ENCODE measurements around the gene SAMD3.
"Not testable (repeated sequence)": the region's sequence is repeated elsewhere in the genome, so short reads cannot be mapped to it uniquely, and the experiment has no call there.

SAMD3 gene

DNA sequence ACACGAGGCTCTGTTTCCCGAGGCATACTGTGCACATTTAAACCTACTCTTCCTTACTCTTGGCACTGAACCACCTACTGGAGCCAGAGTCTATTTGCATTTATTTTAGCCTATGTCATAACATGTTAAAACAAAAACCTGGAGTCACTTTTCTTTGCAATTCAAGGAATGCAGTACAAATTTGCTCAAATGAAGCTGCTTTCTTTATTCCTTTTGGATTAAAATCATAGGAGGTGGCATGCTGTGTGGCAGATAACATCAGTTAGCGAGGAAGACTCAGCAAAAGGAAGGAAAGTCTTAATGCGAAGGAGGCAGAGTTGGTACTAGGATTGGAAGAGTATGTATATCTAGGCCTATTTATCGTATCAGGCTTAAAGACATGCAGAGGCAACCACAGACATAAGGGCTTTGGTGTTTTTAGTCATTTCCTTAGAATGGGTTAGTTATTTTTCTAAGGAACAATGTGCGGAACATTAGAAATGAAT lies 92.9 kb downstream of the SAMD3 start:
- DNase-seq (ENCODE audit: low spot score) = no peak

DNA sequence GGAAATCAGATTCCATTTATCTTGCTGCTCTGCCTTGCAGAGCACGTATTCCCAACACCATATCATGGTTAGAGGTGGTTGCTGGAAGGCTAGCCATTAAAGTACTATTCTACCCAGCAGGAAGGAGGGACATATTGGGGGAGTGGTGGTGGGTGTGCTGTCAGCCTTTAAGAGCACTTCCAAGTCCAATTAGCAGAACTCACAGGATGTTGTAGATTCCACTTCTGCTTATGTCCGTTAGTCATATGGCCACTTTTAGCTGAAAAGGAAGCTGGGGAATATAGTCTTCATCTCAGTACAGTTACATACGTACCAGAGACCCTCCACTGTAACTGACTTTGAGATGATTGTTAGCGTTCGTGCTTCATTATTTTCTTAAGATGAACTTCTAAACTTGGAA lies 94.4 kb downstream of the SAMD3 start:
- no peak for DNase-seq (ENCODE audit: low spot score)

DNA sequence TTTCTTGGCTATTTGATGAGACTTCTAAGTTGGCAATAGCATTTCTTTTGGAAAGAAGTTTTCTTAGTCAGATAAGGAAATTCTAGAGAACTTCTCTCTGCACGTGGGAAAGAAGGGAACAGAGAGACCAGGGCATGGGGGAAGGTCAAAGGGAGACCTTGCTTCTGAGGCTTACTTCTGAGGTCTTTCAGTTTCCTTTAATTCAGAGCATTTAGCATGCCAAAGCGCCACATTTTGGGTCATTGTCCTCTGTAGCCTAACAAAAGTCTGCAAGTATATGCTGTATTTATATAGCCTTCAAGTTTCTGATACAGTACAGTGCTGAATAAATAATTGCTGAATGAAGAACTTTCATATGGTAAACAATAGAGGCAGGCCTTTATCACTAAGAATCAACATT lies 95.6 kb downstream of the SAMD3 start:
- DNase-seq (ENCODE audit: low spot score) = no peak

- DNase-seq (ENCODE audit: low spot score) = no peak
Observed at GRCh38 chr6:130122243-130122642, 100.5 kb downstream of the SAMD3 start.

- DNase-seq (ENCODE audit: low spot score) = no peak
Observed at GRCh38 chr6:130120731-130121130, 102.0 kb downstream of the SAMD3 start.

GRCh38 chr6:130119211-130119610 lies 103.5 kb downstream of the SAMD3 start:
- no peak for DNase-seq (ENCODE audit: low spot score)

- no peak for DNase-seq (ENCODE audit: low spot score)
Observed at GRCh38 chr6:130118236-130118635, 104.5 kb downstream of the SAMD3 start.

GRCh38 chr6:130117187-130117701 lies 105.5 kb downstream of the SAMD3 start:
- DNase-seq (ENCODE audit: low spot score) = not testable (repeated sequence)

DNA sequence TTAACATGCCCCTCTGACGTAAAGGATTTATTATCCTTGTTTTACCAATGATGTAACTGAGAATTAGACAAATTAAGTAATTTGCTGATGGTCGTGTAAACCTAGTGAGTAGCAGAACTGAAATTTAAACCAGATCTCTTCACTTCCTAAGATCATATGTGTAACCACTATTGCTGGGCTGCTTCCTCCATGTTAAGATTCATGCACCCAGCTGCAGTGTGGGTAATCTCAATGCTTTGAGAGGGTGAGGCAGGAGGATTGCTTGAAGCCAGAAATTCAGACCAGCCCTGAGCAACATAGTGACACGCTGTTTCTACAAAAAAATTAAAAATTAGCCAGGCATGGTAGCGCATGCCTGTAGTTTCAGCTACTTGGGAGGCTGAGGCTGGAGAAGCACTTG lies 106.5 kb downstream of the SAMD3 start:
- DNase-seq (ENCODE audit: low spot score) = no peak

- no peak for DNase-seq (ENCODE audit: low spot score)
Observed at GRCh38 chr6:130115036-130115435, 107.7 kb downstream of the SAMD3 start.

DNA sequence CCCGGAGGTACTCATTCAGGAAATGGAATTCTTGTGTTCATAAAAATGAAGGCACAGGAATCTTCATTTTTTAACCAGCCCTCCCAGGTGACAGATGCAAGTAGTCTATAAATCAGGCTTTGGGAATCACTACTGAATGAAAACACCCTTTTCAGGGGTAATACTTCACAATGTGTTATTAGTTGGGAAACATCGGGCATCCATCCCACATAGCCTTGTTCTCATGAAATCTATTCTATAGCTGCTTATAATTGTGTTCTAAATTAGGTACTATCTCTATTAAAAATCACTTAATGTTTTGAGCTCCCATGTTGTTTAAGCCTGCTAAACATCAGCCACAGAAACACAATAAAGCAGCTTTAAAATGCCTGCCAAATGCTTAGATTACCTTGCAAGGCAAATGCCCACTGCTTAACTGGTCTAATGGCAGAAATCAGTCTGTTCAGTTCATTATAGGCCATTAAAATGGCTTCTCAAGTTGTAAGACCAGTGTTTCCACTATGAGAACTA lies 109.5 kb downstream of the SAMD3 start:
- no peak for DNase-seq (ENCODE audit: low spot score)

DNA sequence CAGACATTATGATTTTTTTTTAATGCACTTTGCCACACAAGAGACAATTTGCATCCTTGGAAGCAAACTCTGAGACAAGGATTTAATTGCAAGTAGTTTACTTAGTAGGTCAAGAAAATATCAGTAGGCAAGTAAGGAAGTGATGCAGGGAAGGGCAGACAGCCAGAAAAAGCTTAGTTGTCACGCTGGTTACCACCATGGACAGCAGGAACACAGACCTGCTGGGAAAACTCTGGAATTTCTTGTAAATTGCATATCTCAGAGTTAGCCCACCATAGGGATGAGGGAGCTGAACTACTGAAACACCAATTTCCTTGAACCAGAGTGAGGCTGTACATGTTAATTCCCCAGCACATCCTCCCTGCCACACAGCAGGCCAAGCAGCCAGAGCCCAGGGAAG lies 111.7 kb downstream of the SAMD3 start:
- DNase-seq (ENCODE audit: low spot score) = no peak

GRCh38 chr6:130107710-130108109 lies 115.0 kb downstream of the SAMD3 start:
- no peak for DNase-seq (ENCODE audit: low spot score)

DNA sequence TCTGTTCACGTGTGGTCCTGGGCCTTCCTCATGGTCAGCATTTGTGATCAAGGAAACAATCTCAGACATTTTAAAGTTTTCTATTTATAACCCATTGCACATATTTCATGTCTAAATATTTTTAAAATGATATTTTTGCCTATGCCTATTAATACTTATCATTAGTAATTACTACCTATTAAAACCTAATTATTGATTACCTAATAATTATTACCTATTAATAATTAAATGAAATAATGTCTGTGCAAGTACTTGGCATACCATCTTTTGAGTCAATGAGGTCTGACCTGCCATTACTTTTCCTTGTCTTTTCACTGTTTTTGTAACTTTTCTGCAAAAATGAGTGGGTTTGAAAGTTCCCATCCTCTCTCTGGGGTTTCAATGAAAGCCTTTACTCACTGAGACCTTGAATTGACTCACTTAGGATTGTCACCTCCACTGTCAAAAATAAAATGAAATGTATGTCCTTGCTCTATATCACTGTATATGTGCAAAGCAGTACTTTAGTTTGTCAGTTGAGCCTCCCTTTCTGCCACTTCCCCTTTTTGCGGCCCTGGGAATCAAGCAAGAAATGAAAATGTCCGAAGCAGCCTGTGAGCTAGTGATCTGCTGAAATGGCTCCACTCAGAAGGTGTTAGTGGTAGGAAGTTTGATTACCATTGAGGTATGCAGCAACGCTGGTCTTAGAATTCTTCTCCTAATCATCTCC lies 116.6 kb downstream of the SAMD3 start:
- no peak for DNase-seq (ENCODE audit: low spot score)

DNA sequence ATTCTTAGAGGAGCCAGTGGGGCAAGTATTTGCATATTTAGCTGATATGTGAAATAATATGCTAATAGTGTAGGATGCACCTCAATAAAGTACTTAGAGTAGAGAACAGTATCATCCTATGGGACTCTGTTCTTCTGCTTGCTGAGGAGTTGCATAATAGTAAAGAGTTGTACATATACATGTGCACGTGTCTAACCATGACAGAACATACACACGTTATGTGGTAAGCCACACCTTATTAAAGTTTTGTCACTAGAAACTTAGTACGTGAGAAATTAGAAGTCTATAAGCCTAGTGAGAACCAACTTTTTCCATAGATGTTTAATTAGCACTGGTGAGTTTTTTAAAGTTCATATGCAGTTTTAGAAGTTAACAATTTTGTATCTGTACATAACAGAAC lies 123.6 kb downstream of the SAMD3 start:
- DNase-seq (ENCODE audit: low spot score) = no peak

DNA sequence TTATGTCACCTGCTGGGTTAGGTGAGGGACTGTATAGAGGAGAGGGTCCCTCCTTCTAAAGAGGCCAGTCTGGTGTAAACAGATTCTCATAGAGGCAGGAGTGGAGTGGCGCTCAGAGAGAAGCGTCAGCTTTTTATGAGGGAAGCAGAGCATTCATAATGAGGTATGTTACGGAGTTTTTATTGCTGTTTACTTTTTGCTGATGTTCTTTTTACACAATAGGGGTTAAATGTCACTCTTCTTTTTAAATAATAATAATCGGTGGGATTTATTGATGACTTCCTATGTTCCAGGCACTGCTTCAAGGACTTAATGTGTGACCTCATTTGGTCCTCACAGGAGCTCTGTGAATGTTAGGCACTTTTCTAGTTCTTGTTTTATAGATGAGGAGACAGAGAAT lies 124.4 kb downstream of the SAMD3 start:
- DNase-seq (ENCODE audit: low spot score) = no peak

All from GM03348 (cell line).